Transverse colon (tissue), 4 donors: Measurements from ENCODE around the gene RPRD1B. TPM values are rescaled to one million over a fixed set of nuclear protein-coding genes. Genes with fewer than 3 reads are reported as not detected.

Source experiments
- DNase-seq: peaks from one replicate; pipeline ENCODE4 v3.0.0-alpha.2; 2019
- H3K27ac ChIP-seq, 4 donors: fragments of 200-600 bp; sonication (generic); 2 replicates each; pipeline ENCODE4 v1.5.1; 2016 to 2018; ENCODE audit warnings: inconsistent platforms in 4 of 4
- H3K27me3 ChIP-seq: fragments of 200-600 bp; sonication (generic); 2 replicates; pipeline ENCODE4 v1.5.1; 2017; ENCODE audit warnings: inconsistent platforms
- H3K36me3 ChIP-seq, 4 donors: fragments of 200-600 bp; sonication (generic); 2 replicates each; pipeline ENCODE4 v1.5.1; 2017 to 2019; ENCODE audit warnings: inconsistent platforms in 4 of 4
- H3K4me1 ChIP-seq, 4 donors: fragments of 200-600 bp; sonication (generic); 2 replicates each; pipeline ENCODE4 v1.5.1; 2017 to 2020; ENCODE audit warnings: inconsistent platforms in 4 of 4
- H3K4me3 ChIP-seq, 4 donors: fragments of 200-600 bp; sonication (generic); 1 replicate in 1 of 4; 2 replicates in 3 of 4; pipeline versions ENCODE4 v1.5.1 to v1.6.1; 2017 to 2019; ENCODE audit warnings: inconsistent platforms in 4 of 4
- H3K9me3 ChIP-seq, 2 donors: fragments of 200-600 bp; sonication (generic); 2 replicates each; pipeline ENCODE4 v1.5.1; 2017 to 2019; ENCODE audit warnings: inconsistent platforms in 2 of 2
- CTCF ChIP-seq, 5 experiments: fragments of 200-600 bp in 3 of 5; fragments of 450-650 bp in 2 of 5; sonication (generic) in 3 of 5; IDR thresholded peaks; 1 replicate in 2 of 5; 2 replicates in 3 of 5; pipeline ENCODE4 v1.5.1; 2016 to 2017; ENCODE audit warnings: antibody characterized with exemption in 5 of 5, inconsistent platforms in 3 of 5, mild to moderate bottlenecking in 2 of 5, moderate library complexity in 1 of 5
- EP300 ChIP-seq: sonication (generic); formaldehyde crosslinking; IDR thresholded peaks from one replicate; pipeline ENCODE4 v1.6.1; 2017; ENCODE audit warnings: antibody characterized with exemption, low read depth
- POLR2A ChIP-seq: fragments of 450-650 bp; IDR thresholded peaks from one replicate; pipeline ENCODE4 v1.6.1; 2016; ENCODE audit warnings: antibody characterized with exemption, mild to moderate bottlenecking, moderate library complexity
- POLR2AphosphoS5 ChIP-seq, 3 donors: sonication (generic); formaldehyde crosslinking; IDR thresholded peaks; one replicate each; pipeline ENCODE4 v1.6.1; 2016; ENCODE audit warnings: antibody characterized with exemption in 3 of 3
- WGBS, 2 donors: methylation state at CpG; one replicate each; pipeline ENCODE4 v1.1.5; 2018; ENCODE audit warnings: low coverage in 1 of 2; 5-methylcytosine and 5-hydroxymethylcytosine counted together
- in situ Hi-C, 4 donors: fragments of 200-750 bp; cut with MboI; loops; one replicate each; pipeline versions ENCODE4 v1.15.0 to v1.15.1; 2017; ENCODE audit warnings: low sequenced_read_pairs in 3 of 4, low pct_ligation_motif_present in 1 of 4, low pct_unique_long_range_greater_than_20kb in 1 of 4
- intact Hi-C: fragments of 100-400 bp; cut with DNase I; formaldehyde crosslinking; loops from one replicate; pipeline ENCODE4 v1.15.1; 2023; ENCODE audit warnings: low total_unique reads
- total RNA-seq, 4 donors: library from RNA; depleted of rRNA; stranded (reverse); fragments of >200 nt; gene quantifications; one replicate each; pipeline ENCODE4 v1.1.0, GENCODE V29; 2016

RPRD1B gene
- total RNA-seq, 4 donors from 2014 or later, result 16.5 to 35.9 (median 21.0) TPM

GRCh38 chr20:38091441-38092216, 58.1 kb downstream of the RPRD1B start:
- WGBS, 2 donors, result 40 to 56% methylated on average over 5 to 6 of the region's 6 CpGs
- intact Hi-C loops (no loop called here), in situ Hi-C loops (no loop called here)
- H3K27me3 ChIP-seq, result no peaks in the 10 kb centered on the region
- peak overlapping the region; percentile 22 to 60 (median 52) for H3K27ac ChIP-seq
- peaks cover 0 to 35% (median 15%) of the 10 kb centered on the region in 4 donors for H3K4me1 ChIP-seq
- H3K4me3 ChIP-seq, result no peak overlapping the region
- H3K36me3 ChIP-seq, result peaks cover 0 to 22% (median 8%) of the 10 kb centered on the region in 4 donors
- H3K9me3 ChIP-seq, result no peaks in the 10 kb centered on the region
- TF ChIP-seq CTCF (IDR thresholded peaks at IDR 0.05), result no peak
- TF ChIP-seq EP300, result no peak
- TF ChIP-seq POLR2AphosphoS5 (IDR thresholded peaks at IDR 0.05), result no peak
- TF ChIP-seq POLR2A, result no peak
- DNase-seq, result peak; percentile 26

- 76 to 94% methylated on average over 12 of the region's 12 CpGs for WGBS, 2 donors
- H3K36me3 ChIP-seq, result peaks cover 0 to 18% (median 8%) of the 10 kb centered on the region in 4 donors
- peaks cover 0 to 35% (median 15%) of the 10 kb centered on the region in 4 donors for H3K4me1 ChIP-seq
- H3K27me3 ChIP-seq, result no peaks in the 10 kb centered on the region
- no peak for DNase-seq
- no peak for TF ChIP-seq POLR2A
- TF ChIP-seq EP300, result no peak
- no peak for TF ChIP-seq POLR2AphosphoS5 (IDR thresholded peaks at IDR 0.05)
- TF ChIP-seq CTCF (IDR thresholded peaks at IDR 0.05), result no peak
- no peaks in the 10 kb centered on the region for H3K9me3 ChIP-seq
- intact Hi-C loops (no loop called here), in situ Hi-C loops (no loop called here)
- H3K4me3 ChIP-seq, result no peak overlapping the region
- H3K27ac ChIP-seq, result peak overlapping the region; percentile 22 to 60 (median 52)
Observed at GRCh38 chr20:38092260-38092857, 58.8 kb downstream of the RPRD1B start.

- peaks cover 0 to 35% (median 15%) of the 10 kb centered on the region in 4 donors for H3K4me1 ChIP-seq
- TF ChIP-seq EP300 (no peak), POLR2AphosphoS5 (IDR thresholded peaks at IDR 0.05) (no peak), POLR2A (no peak), CTCF (IDR thresholded peaks at IDR 0.05) (no peak)
- H3K27ac ChIP-seq, result peak overlapping the region in 2 of 4 donors; percentile 22 to 58
- in situ Hi-C loops, result no loop called here
- no peaks in the 10 kb centered on the region for H3K27me3 ChIP-seq
- no peak overlapping the region for H3K4me3 ChIP-seq
- no peaks in the 10 kb centered on the region for H3K9me3 ChIP-seq
- intact Hi-C loops, result no loop called here
- H3K36me3 ChIP-seq, result peaks cover 0 to 18% (median 8%) of the 10 kb centered on the region in 4 donors
- no peak for DNase-seq
Observed at GRCh38 chr20:38092915-38093314, 59.4 kb downstream of the RPRD1B start.

- H3K4me3 ChIP-seq, result no peak overlapping the region
- H3K4me1 ChIP-seq, result peaks cover 0 to 35% (median 15%) of the 10 kb centered on the region in 4 donors
- no peaks in the 10 kb centered on the region for H3K9me3 ChIP-seq
- H3K36me3 ChIP-seq, result peaks cover 0 to 18% (median 6%) of the 10 kb centered on the region in 4 donors
- in situ Hi-C loops (no loop called here), intact Hi-C loops (no loop called here)
- H3K27me3 ChIP-seq, result no peaks in the 10 kb centered on the region
- no peak for TF ChIP-seq EP300
- no peak for TF ChIP-seq POLR2A
- no peak for TF ChIP-seq CTCF (IDR thresholded peaks at IDR 0.05)
- no peak for TF ChIP-seq POLR2AphosphoS5 (IDR thresholded peaks at IDR 0.05)
- DNase-seq, result no peak
- peak overlapping the region in 1 of 4 donors; percentile 27 for H3K27ac ChIP-seq
- 92 to 93% methylated on average over 8 of the region's 8 CpGs for WGBS, 2 donors
Observed at GRCh38 chr20:38093641-38094077, 60.1 kb downstream of the RPRD1B start.
